ACC112 (cell line): ENCODE measurements around the gene ATXN1.

ENCODE experiments used
- H2AFZ ChIP-seq: fragments of 200-600 bp; sonication (generic); one replicate; pipeline ENCODE4 v1.6.0; 2017; ENCODE audit warnings: antibody characterized with exemption, low read length; ENCODE audit not compliant: unreplicated experiment
- H3K27ac ChIP-seq: fragments of 200-600 bp; sonication (generic); 2 replicates; pipeline ENCODE4 v1.5.1; 2014; ENCODE audit warnings: low read depth, mild to moderate bottlenecking, antibody characterized with exemption, low read length, moderate library complexity
- H3K27me3 ChIP-seq: fragments of 200-600 bp; sonication (generic); 2 replicates; pipeline ENCODE4 v1.6.1; 2014; ENCODE audit warnings: mild to moderate bottlenecking, antibody characterized with exemption, low read length, moderate library complexity, mixed read lengths; ENCODE audit not compliant: insufficient read depth
- H3K36me3 ChIP-seq: fragments of 200-600 bp; sonication (generic); 2 replicates; pipeline ENCODE4 v1.6.1; 2016; ENCODE audit warnings: mild to moderate bottlenecking, antibody characterized with exemption, low read length, moderate library complexity, mixed read lengths; ENCODE audit not compliant: insufficient read depth
- H3K4me1 ChIP-seq: fragments of 200-600 bp; sonication (generic); one replicate; pipeline ENCODE4 v1.6.1; 2016; ENCODE audit warnings: low read length, mixed read lengths; ENCODE audit not compliant: insufficient read depth, unreplicated experiment, control insufficient read depth
- H3K4me3 ChIP-seq: fragments of 200-600 bp; sonication (generic); 2 replicates; pipeline ENCODE4 v1.5.1; 2014; ENCODE audit warnings: mild to moderate bottlenecking, low read depth, low read length
- H3K79me2 ChIP-seq: fragments of 200-600 bp; sonication (generic); one replicate; pipeline ENCODE4 v1.6.0; 2016; ENCODE audit warnings: low read length; ENCODE audit not compliant: control insufficient read depth, unreplicated experiment, insufficient read depth

Gene ATXN1

DNA sequence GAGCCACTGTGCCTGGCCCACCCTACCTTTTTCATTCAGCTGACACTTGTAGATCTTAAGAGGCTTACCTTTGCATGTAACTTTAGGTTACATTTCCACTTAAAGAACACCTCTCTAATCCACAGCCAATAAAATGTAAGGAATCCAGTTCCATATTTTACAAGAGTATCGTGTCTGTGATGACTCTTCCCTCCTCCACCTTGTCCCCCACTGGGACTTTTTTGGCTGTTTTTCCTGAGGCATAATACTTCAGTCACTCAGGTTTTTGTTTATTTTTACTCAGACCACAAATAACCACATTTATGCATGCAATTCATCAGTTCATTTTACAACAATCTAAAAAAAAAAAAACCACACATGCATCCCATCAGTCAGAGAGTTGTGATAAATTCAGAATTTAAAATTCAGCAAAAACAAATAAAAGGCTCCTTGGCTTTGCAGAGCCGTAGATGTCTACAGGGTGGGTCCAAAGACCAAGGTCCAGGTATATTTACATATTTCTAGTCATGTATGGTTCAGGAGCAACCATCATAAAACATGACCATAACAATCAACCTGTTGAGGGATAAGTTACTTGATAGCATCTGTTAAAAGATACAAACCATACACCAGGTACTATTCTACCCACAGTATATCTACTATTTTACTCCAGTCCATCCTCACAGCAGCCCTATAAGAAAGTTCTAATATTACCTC lies 9.9 kb downstream of the ATXN1 start:
- Histone ChIP-seq H3K36me3 (no peaks in the 10 kb centered on the region), H3K79me2 (peaks cover 55% of the 10 kb centered on the region), H3K4me1 (peaks cover 51% of the 10 kb centered on the region), H3K27me3 (no peaks in the 10 kb centered on the region), H3K4me3 (no peak overlapping the region), H2AFZ (no peak overlapping the region), H3K27ac (peak overlapping the region; percentile 81)

DNA sequence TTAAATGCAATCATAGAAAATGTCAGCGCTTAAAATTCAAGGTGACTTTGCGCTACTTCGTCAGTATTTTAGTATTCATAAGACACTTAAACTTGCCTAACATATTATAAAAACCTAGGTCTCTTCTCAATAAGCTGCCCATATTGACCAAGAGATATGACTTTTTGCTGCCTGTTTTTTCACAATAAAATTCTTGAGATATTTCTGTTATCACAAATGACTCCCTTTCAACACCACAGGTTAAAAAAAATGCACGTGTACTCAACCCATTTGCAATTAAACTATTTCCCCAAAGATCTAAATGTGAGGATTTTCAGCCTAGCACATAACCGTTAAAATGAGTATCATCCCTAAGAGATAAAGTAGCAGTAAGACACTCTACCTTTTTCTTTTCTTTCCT lies 10.7 kb downstream of the ATXN1 start:
- Histone ChIP-seq H3K27ac (no peak overlapping the region), H3K79me2 (peaks cover 58% of the 10 kb centered on the region)

DNA sequence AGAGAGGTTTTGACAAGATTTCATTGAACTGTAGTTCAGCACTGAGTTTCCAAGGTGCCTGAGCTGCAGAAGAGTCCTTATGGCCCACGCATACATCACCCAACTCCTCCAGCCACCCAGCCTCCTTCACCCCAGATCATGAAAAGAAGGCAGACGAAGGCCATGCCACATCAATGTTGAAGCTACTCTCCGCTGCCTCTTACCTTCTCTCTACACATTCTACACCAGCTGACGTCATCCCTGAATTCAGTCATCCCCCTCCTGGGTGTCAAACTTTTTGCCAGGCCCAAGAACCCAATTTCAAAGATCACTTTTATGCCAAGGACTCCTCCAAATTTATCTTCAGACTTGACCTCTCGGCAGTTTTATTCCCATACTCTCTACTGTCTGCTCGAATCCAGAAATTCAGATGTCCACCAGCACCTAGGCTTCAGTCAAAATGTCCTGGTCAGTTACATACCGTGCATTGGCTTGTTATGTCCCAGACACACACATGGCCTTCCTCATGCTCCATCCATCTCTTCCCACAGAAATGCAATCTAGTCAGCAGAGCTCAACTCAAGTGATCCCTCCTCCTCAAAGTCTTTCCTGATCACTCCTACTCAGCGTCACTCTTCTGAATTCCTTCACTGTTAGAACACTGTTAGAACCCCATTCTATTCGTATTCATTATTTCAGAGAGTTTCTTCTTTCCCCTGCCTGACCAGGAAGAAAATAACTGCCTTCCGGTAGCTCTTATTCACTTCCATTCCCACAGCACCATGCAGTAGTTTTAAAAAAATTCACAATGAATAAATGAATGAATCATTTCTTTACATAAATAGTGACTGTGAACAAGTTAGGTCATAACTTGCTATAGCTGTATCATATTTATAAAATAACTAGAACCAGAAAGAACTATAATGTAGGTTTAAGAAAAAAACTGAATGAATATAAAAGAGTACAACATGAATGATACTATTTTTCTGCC lies 11.5 kb downstream of the ATXN1 start:
- peaks cover 57% of the 10 kb centered on the region for H3K4me1 ChIP-seq
- peaks cover 57% of the 10 kb centered on the region for H3K79me2 ChIP-seq
- no peaks in the 10 kb centered on the region for H3K27me3 ChIP-seq
- no peak overlapping the region for H3K27ac ChIP-seq
- no peak overlapping the region for H3K4me3 ChIP-seq
- H2AFZ ChIP-seq: no peak overlapping the region
- H3K36me3 ChIP-seq: no peaks in the 10 kb centered on the region

More for the DNA sequence above, 10.7 kb downstream of the ATXN1 start:
- Histone ChIP-seq H3K4me3 (no peak overlapping the region), H3K36me3 (no peaks in the 10 kb centered on the region), H2AFZ (no peak overlapping the region), H3K27me3 (no peaks in the 10 kb centered on the region), H3K4me1 (peaks cover 51% of the 10 kb centered on the region)

DNA sequence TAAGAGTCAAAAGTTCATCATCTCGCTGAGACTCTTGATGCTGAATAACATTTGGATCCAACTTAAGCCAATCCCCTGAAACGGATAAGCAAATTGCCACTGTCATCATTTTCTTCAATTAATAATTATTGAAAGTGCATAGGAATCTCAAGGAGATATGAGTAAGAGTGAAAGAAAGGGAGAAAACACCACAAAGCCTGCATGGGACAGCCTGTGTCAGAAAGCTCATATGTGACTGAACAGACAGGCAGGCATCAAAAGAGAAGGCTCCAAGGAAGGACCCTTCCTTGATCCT lies 13.3 kb downstream of the ATXN1 start:
- peaks cover 60% of the 10 kb centered on the region for H3K79me2 ChIP-seq
- peak overlapping the region; percentile 28; the same call in 1 of the 2 replicates for H3K4me3 ChIP-seq
- peaks cover 54% of the 10 kb centered on the region for H3K4me1 ChIP-seq

DNA sequence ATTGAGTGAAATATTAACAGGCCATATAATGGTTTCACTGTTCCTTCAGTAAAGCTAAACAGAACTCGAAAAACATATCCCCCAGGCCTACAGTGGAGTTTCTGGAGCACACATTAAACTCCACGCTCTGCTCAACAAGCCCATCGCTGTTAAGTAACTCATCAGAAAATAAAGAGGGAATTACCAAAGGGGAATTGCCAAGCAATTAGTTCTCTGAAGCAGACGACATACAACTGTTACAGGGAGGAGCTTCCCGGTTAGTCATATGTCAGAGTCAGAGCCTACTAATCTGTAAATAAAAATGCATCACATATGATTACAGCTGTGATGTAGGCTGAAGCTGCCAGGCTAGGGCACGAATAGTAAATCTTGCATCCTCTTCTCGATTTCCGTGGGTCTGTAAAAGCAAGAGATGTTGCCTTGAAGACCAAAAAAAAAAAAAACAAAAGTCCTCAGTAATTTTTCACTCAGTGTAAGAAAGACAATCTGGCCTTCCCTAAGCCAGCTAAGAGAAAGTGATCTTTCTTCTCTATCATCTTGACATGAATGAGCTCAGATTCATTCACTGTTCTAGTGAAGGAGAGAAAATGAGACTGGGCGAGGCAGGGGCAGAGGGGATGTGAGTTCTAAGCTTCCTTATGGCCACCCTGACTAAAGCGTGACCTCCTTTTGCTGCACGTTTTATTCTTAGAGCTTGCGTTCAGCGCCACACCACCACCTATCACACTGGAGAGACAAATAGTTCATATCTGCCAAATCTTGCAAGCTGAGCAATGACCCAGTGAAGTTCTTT lies 13.8 kb downstream of the ATXN1 start:
- H3K27ac ChIP-seq: peak overlapping the region; percentile 48; the same call in 1 of the 2 replicates
- no peaks in the 10 kb centered on the region for H3K36me3 ChIP-seq
- H3K4me3 ChIP-seq: peak overlapping the region; percentile 28; the same call in 1 of the 2 replicates
- peaks cover 50% of the 10 kb centered on the region for H3K4me1 ChIP-seq
- H2AFZ ChIP-seq: peak overlapping the region; percentile 28
- H3K27me3 ChIP-seq: no peaks in the 10 kb centered on the region
- H3K79me2 ChIP-seq: peaks cover 60% of the 10 kb centered on the region

More for the DNA sequence above, 13.3 kb downstream of the ATXN1 start:
- Histone ChIP-seq H2AFZ (no peak overlapping the region), H3K36me3 (no peaks in the 10 kb centered on the region), H3K27ac (peak overlapping the region; percentile 48; the same call in 1 of the 2 replicates), H3K27me3 (no peaks in the 10 kb centered on the region)

DNA sequence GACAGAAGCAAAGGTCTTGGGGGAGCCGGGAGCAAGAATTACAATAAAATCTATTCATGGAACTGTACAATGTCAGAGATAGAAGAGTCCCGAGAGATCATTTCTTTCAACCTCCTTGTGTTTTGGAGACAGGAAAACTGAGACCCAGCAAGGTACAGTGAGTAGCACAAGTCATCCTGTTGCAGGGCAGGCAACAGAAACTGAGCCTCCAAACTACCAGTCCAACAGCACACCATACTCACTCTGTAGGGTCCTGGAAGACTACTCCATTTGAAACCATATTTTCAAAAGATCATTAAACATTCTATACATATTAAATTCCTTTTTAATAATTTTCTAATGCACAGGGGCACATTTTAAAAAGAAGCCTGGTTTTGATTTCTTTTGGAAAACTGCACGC lies 14.4 kb downstream of the ATXN1 start:
- Histone ChIP-seq H3K27ac (peak overlapping the region; percentile 32; the same call in 1 of the 2 replicates), H2AFZ (peak overlapping the region; percentile 28), H3K4me1 (peaks cover 50% of the 10 kb centered on the region), H3K36me3 (no peaks in the 10 kb centered on the region), H3K4me3 (no peak overlapping the region), H3K27me3 (no peaks in the 10 kb centered on the region), H3K79me2 (peaks cover 61% of the 10 kb centered on the region)

DNA sequence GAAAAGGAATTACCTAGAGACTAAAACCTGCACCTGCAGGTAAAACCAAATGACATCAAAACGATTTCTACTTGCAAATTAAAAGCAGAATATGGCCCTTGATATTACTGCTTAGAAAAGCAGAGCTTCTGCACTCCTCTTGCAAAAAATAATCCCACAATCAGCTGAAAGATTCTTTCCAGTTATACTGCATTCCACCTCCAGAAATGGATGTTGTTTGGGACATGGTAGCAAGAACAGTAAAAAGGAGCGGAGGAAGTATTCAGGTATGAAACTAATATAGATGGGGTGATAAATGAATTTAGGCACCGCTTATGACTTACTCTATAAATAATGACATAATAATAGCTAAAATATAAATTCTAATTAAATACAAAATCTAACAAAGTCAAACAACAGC lies 14.9 kb downstream of the ATXN1 start:
- Histone ChIP-seq H2AFZ (no peak overlapping the region), H3K4me1 (peaks cover 50% of the 10 kb centered on the region), H3K27me3 (no peaks in the 10 kb centered on the region), H3K4me3 (no peak overlapping the region), H3K79me2 (peaks cover 58% of the 10 kb centered on the region), H3K36me3 (no peaks in the 10 kb centered on the region), H3K27ac (no peak overlapping the region)

DNA sequence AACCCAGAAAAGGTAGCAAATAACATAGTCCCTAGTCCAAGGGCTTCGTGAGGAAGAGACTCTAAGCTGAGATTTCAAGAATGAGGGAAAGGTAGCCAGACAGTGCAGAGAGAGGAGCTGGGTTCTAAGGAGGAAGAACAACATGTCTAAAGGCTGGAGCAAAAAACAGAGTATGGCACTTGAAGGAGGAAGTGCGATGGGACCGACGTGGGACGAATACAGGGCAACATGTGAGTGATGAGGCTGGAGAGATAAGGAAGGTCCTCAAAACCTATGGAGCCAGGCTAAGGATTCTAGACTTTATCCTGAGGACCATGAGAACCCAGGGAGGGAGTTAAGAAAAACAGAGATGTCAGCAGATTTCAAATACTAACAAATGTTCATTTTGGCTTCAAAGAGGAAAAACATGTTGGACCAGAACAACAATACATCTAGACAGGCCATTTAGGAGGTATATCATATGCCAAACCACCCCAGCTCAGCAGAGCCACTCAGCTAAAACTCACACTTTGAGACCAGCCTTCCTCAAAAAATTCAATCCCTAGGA lies 17.5 kb downstream of the ATXN1 start:
- Histone ChIP-seq H3K4me3 (no peak overlapping the region), H3K27ac (no peak overlapping the region), H3K27me3 (no peaks in the 10 kb centered on the region), H3K36me3 (no peaks in the 10 kb centered on the region), H2AFZ (no peak overlapping the region), H3K79me2 (peaks cover 53% of the 10 kb centered on the region), H3K4me1 (peaks cover 46% of the 10 kb centered on the region)

DNA sequence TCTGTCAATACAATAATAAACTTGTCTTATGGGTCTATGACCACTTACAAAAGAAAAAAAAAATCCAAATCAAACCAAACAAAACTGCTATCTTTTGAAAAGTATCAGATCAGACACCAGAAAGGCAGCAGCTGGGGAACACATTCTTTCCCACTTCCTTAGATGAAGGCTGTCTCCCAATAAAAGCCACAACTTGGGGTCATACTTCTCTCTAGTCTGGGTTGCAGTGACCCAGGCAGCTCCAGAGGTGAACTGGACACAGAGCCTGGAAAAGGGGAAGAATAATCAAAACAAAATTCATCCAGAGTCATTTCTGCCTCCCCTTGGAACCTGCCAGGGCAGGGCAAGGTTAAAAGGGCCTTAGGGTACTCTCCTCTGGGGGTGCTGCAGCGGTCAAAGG lies 19.1 kb downstream of the ATXN1 start:
- no peaks in the 10 kb centered on the region for H3K27me3 ChIP-seq
- peak overlapping the region; percentile 75 for H3K27ac ChIP-seq
- H3K4me3 ChIP-seq: peak overlapping the region; percentile 4; the same call in 1 of the 2 replicates
- H3K4me1 ChIP-seq: peaks cover 51% of the 10 kb centered on the region
- H3K36me3 ChIP-seq: no peaks in the 10 kb centered on the region
- peaks cover 49% of the 10 kb centered on the region for H3K79me2 ChIP-seq
- no peak overlapping the region for H2AFZ ChIP-seq
